Stimulated activated CD4-positive, alpha-beta T cell treated with anti-CD3 and anti-CD28 coated beads, Interleukin-2, amount 100 ng/mL, for 24 hours (primary cell): ENCODE results near the gene GLG1.
"Not testable (repeated sequence)": the region's sequence is repeated elsewhere in the genome, so short reads cannot be mapped to it uniquely, and the experiment has no call there.

Experiments used
- DNase-seq, 2 donors: peaks; one replicate each; pipeline ENCODE4 v3.0.0-alpha.2; 2020

GLG1 gene

GRCh38 chr16:74468807-74469525 is 137.9 kb downstream of the GLG1 start:
- no peak for DNase-seq

GRCh38 chr16:74466872-74467271 is 140.0 kb downstream of the GLG1 start:
- DNase-seq, result no peak

GRCh38 chr16:74465851-74466685 is 140.8 kb downstream of the GLG1 start:
- DNase-seq, result no peak

- DNase-seq, result no peak
Measured at GRCh38 chr16:74465281-74465680, 141.6 kb downstream of the GLG1 start.

GRCh38 chr16:74463888-74464287 is 143.0 kb downstream of the GLG1 start:
- DNase-seq, result no peak

- DNase-seq, result no peak
Measured at GRCh38 chr16:74462361-74462760, 144.6 kb downstream of the GLG1 start.

GRCh38 chr16:74461826-74462225 is 145.1 kb downstream of the GLG1 start:
- DNase-seq, result no peak

- no peak for DNase-seq
Measured at GRCh38 chr16:74460542-74460941, 146.4 kb downstream of the GLG1 start.

- no peak for DNase-seq
Measured at GRCh38 chr16:74456290-74456625, 150.7 kb downstream of the GLG1 start.

GRCh38 chr16:74455619-74456289 is 151.2 kb downstream of the GLG1 start:
- no peak for DNase-seq

GRCh38 chr16:74455213-74455612 is 151.7 kb downstream of the GLG1 start:
- DNase-seq, result no peak

GRCh38 chr16:74451951-74452758 is 154.8 kb downstream of the GLG1 start:
- DNase-seq, result no peak

GRCh38 chr16:74450967-74451760 is 155.8 kb downstream of the GLG1 start:
- DNase-seq, result no peak

- no peak for DNase-seq
Measured at GRCh38 chr16:74450236-74450635, 156.7 kb downstream of the GLG1 start.

GRCh38 chr16:74449470-74449869 is 157.4 kb downstream of the GLG1 start:
- DNase-seq, result no peak

GRCh38 chr16:74448990-74449389 is 157.9 kb downstream of the GLG1 start:
- DNase-seq, result no peak

GRCh38 chr16:74447578-74447977 is 159.3 kb downstream of the GLG1 start:
- DNase-seq, result no peak

GRCh38 chr16:74446866-74447265 is 160.0 kb downstream of the GLG1 start:
- DNase-seq, result no peak

GRCh38 chr16:74443624-74444346 is 163.1 kb downstream of the GLG1 start:
- not testable (repeated sequence) for DNase-seq

- no peak for DNase-seq
Measured at GRCh38 chr16:74439685-74440084, 167.2 kb downstream of the GLG1 start.

GRCh38 chr16:74438492-74438979 is 168.4 kb downstream of the GLG1 start:
- no peak for DNase-seq
